T follicular helper cell (primary cell): ENCODE measurements around the gene INTU.
"Not testable (repeated sequence)": the region's sequence is repeated elsewhere in the genome, so short reads cannot be mapped to it uniquely, and the experiment has no call there.

Experiments used
- DNase-seq: peaks from one replicate; pipeline ENCODE4 v3.0.0-alpha.2; 2020; ENCODE audit warnings: low read depth

Gene INTU

GRCh38 chr4:127643791-127644190 is 11.0 kb downstream of the INTU start:
- DNase-seq, result no peak

GRCh38 chr4:127648061-127648460 is 15.3 kb downstream of the INTU start:
- DNase-seq, result no peak

- not testable (repeated sequence) for DNase-seq
Measured at GRCh38 chr4:127655590-127655989, 22.8 kb downstream of the INTU start.

GRCh38 chr4:127656047-127656680 is 23.4 kb downstream of the INTU start:
- no peak for DNase-seq

- DNase-seq, result no peak
Measured at GRCh38 chr4:127660284-127660885, 27.6 kb downstream of the INTU start.

GRCh38 chr4:127667116-127667515 is 34.4 kb downstream of the INTU start:
- no peak for DNase-seq

- DNase-seq, result no peak
Measured at GRCh38 chr4:127667772-127668171, 35.0 kb downstream of the INTU start.

GRCh38 chr4:127668770-127669169 is 36.0 kb downstream of the INTU start:
- DNase-seq, result no peak

GRCh38 chr4:127669691-127670090 is 36.9 kb downstream of the INTU start:
- DNase-seq, result no peak

- no peak for DNase-seq
Measured at GRCh38 chr4:127672111-127672510, 39.4 kb downstream of the INTU start.

GRCh38 chr4:127685292-127685691 is 52.5 kb downstream of the INTU start:
- no peak for DNase-seq

GRCh38 chr4:127686658-127687057 is 53.9 kb downstream of the INTU start:
- no peak for DNase-seq

GRCh38 chr4:127687580-127687979 is 54.8 kb downstream of the INTU start:
- DNase-seq, result no peak

GRCh38 chr4:127698789-127699200 is 66.0 kb downstream of the INTU start:
- no peak for DNase-seq

GRCh38 chr4:127708985-127709384 is 76.2 kb downstream of the INTU start:
- DNase-seq, result no peak

- DNase-seq, result no peak
Measured at GRCh38 chr4:127709456-127709855, 76.7 kb downstream of the INTU start.

- no peak for DNase-seq
Measured at GRCh38 chr4:127730142-127730913, 97.6 kb downstream of the INTU start, which contains the start of gene SLC25A31. Gene SLC25A31 (plus strand): TSS chr4:127730400. CDS start chr4:127730546, 146 bp downstream.

GRCh38 chr4:127731406-127731805 is 98.6 kb downstream of the INTU start:
- DNase-seq, result no peak

GRCh38 chr4:127732623-127733328 is 100.0 kb downstream of the INTU start:
- DNase-seq, result no peak

GRCh38 chr4:127734976-127735375 is 102.2 kb downstream of the INTU start:
- DNase-seq, result no peak

GRCh38 chr4:127737295-127737694 is 104.5 kb downstream of the INTU start:
- no peak for DNase-seq

- DNase-seq, result no peak
Measured at GRCh38 chr4:127741247-127741646, 108.5 kb downstream of the INTU start.
